Activated T-helper 1 cell treated with anti-CD3 and anti-CD28 coated beads, Interleukin-12 subunit alpha, Interleukin-12 subunit beta, Interleukin-2, Interleukin-4 antibody, amounts not matched to agents 30 ng/mL and 10 ng/mL and 1 ng/mL, durations not matched to agents 14 hours and 24 hours and 36 hours (primary cell): ENCODE measurements around the gene DRAXIN. TPM values are rescaled to one million over a fixed set of nuclear protein-coding genes. Genes with fewer than 3 reads are reported as not detected.
A peak's percentile ranks its signal among the peaks of the same experiment; 100 is the strongest.

Experiments
- DNase-seq: peaks from one replicate; pipeline ENCODE4 v3.0.0; 2021; ENCODE audit warnings: low spot score
- H3K27ac Mint-ChIP-seq: one replicate; pipeline ENCODE4 v1.8.0; 2021; ENCODE audit warnings: mild to moderate bottlenecking, mixed read lengths
- H3K27me3 Mint-ChIP-seq: one replicate; pipeline ENCODE4 v1.8.0; 2022; ENCODE audit warnings: mild to moderate bottlenecking, moderate library complexity, mixed read lengths; ENCODE audit not compliant: insufficient read depth
- H3K36me3 Mint-ChIP-seq: one replicate; pipeline ENCODE4 v1.8.0; 2021; ENCODE audit warnings: low read depth, mixed read lengths
- H3K4me1 Mint-ChIP-seq: one replicate; pipeline ENCODE4 v1.8.0; 2021; ENCODE audit warnings: low read depth, mixed read lengths
- H3K4me3 Mint-ChIP-seq: one replicate; pipeline ENCODE4 v1.8.0; 2021; ENCODE audit warnings: mild to moderate bottlenecking, moderate library complexity, mixed read lengths
- H3K9me3 Mint-ChIP-seq: one replicate; pipeline ENCODE4 v1.8.0; 2021; ENCODE audit warnings: mixed read lengths
- intact Hi-C: fragments of 100-400 bp; cut with micrococcal nuclease; formaldehyde crosslinking; loops from one replicate; pipeline ENCODE4 v1.15.1; 2024
- total RNA-seq: library from RNA; stranded (reverse); gene quantifications from 2 replicates; pipeline ENCODE4 v1.2.3, GENCODE V29; 2022

The DRAXIN gene
- total RNA-seq, 1 donor from 2014 or later, result not detected

- Mint-ChIP-seq H3K4me1 (peaks cover 36% of the 10 kb centered on the region), H3K4me3 (no peak overlapping the region), H3K27me3 (peaks cover 3% of the 10 kb centered on the region), H3K36me3 (no peaks in the 10 kb centered on the region), H3K27ac (no peak overlapping the region), H3K9me3 (no peaks in the 10 kb centered on the region)
- DNase-seq, result no peak
- intact Hi-C loops, result loop anchor here (10.0 kb wide), 1 partner anchor 253 kb away; the partner anchor contains the start of gene DISP3
These were observed 36.8 kb downstream of the DRAXIN start for GRCh38 chr1:11728126-11728806.

- H3K4me3 Mint-ChIP-seq, result no peak overlapping the region
- no peaks in the 10 kb centered on the region for H3K36me3 Mint-ChIP-seq
- H3K9me3 Mint-ChIP-seq, result no peaks in the 10 kb centered on the region
- H3K27ac Mint-ChIP-seq, result no peak overlapping the region
- H3K27me3 Mint-ChIP-seq, result no peaks in the 10 kb centered on the region
- no peak for DNase-seq
- intact Hi-C loops, result loop anchor here (10.0 kb wide), 1 partner anchor 254 kb away; the partner anchor contains the start of gene DISP3
- peaks cover 40% of the 10 kb centered on the region for H3K4me1 Mint-ChIP-seq
These were observed 37.6 kb downstream of the DRAXIN start for GRCh38 chr1:11729155-11729497.

GRCh38 chr1:11729498-11730428, 38.3 kb downstream of the DRAXIN start:
- Mint-ChIP-seq H3K27me3 (no peaks in the 10 kb centered on the region), H3K36me3 (no peaks in the 10 kb centered on the region), H3K9me3 (no peaks in the 10 kb centered on the region), H3K27ac (peak overlapping the region; percentile 57), H3K4me1 (peaks cover 40% of the 10 kb centered on the region), H3K4me3 (peak overlapping the region; percentile 59)
- intact Hi-C loops, result loop anchor here (10.0 kb wide), 2 partner anchors 255 to 665 kb away; partner anchors contain the start of genes DISP3 and SRM
- DNase-seq, result no peak

GRCh38 chr1:11730429-11730891, 39.0 kb downstream of the DRAXIN start:
- Mint-ChIP-seq H3K36me3 (no peaks in the 10 kb centered on the region), H3K4me3 (peak overlapping the region; percentile 59), H3K27me3 (no peaks in the 10 kb centered on the region), H3K4me1 (peaks cover 39% of the 10 kb centered on the region), H3K27ac (peak overlapping the region; percentile 57), H3K9me3 (no peaks in the 10 kb centered on the region)
- DNase-seq, result peak; percentile 52
- intact Hi-C loops, result loop anchor here (10.0 kb wide), 1 partner anchor 666 kb away; the partner anchor contains the start of gene SRM

- Mint-ChIP-seq H3K27me3 (no peaks in the 10 kb centered on the region), H3K27ac (peak overlapping the region; percentile 84), H3K9me3 (no peaks in the 10 kb centered on the region), H3K4me1 (peaks cover 42% of the 10 kb centered on the region), H3K4me3 (peak overlapping the region; percentile 83), H3K36me3 (no peaks in the 10 kb centered on the region)
- no peak for DNase-seq
- intact Hi-C loops, result loop anchor here (10.0 kb wide), 1 partner anchor 667 kb away; the partner anchor contains the start of gene SRM
These were observed 40.3 kb downstream of the DRAXIN start for GRCh38 chr1:11731691-11732283.

- Mint-ChIP-seq H3K27me3 (no peaks in the 10 kb centered on the region), H3K4me3 (no peak overlapping the region), H3K36me3 (peaks cover 2% of the 10 kb centered on the region), H3K9me3 (no peaks in the 10 kb centered on the region), H3K27ac (no peak overlapping the region), H3K4me1 (peaks cover 53% of the 10 kb centered on the region)
- intact Hi-C loops, result loop anchor here (10.0 kb wide), 1 partner anchor 669 kb away; the partner anchor contains the start of gene SRM
- no peak for DNase-seq
These were observed 41.8 kb downstream of the DRAXIN start for GRCh38 chr1:11733306-11733705.

GRCh38 chr1:11735531-11735853, 44.0 kb downstream of the DRAXIN start:
- Mint-ChIP-seq H3K4me3 (peak overlapping the region; percentile 96), H3K27ac (no peak overlapping the region), H3K4me1 (peaks cover 63% of the 10 kb centered on the region), H3K36me3 (peaks cover 5% of the 10 kb centered on the region), H3K27me3 (no peaks in the 10 kb centered on the region), H3K9me3 (no peaks in the 10 kb centered on the region)
- no peak for DNase-seq
- intact Hi-C loops, result loop anchor here (5.0 to 10.0 kb wide), 2 partner anchors 473 to 671 kb away; partner anchors contain the start of genes MTOR and SRM

GRCh38 chr1:11735854-11736745, 44.6 kb downstream of the DRAXIN start, which contains the start of gene AGTRAP:
AGTRAP (plus strand) TSS chr1:11736136; CDS start chr1:11736209, 73 bp downstream.
- no peaks in the 10 kb centered on the region for H3K9me3 Mint-ChIP-seq
- H3K4me3 Mint-ChIP-seq, result peak within 1 kb of the TSS; percentile 96
- peaks cover 67% of the 10 kb centered on the region for H3K4me1 Mint-ChIP-seq
- H3K27ac Mint-ChIP-seq, result peak within 1 kb of the TSS; percentile 88
- peak; percentile 84 for DNase-seq
- peaks cover 5% of the 10 kb centered on the region for H3K36me3 Mint-ChIP-seq
- no peaks in the 10 kb centered on the region for H3K27me3 Mint-ChIP-seq
- intact Hi-C loops, result loop anchor here (1.0 to 10.0 kb wide), 6 partner anchors 55 to 671 kb away; partner anchors contain the start of genes CLCN6, FBXO2, FBXO44 and MAD2L2

GRCh38 chr1:11736746-11737639, 45.5 kb downstream of the DRAXIN start:
- peaks cover 68% of the 10 kb centered on the region for H3K4me1 Mint-ChIP-seq
- H3K9me3 Mint-ChIP-seq, result no peaks in the 10 kb centered on the region
- DNase-seq, result peak; percentile 38
- no peaks in the 10 kb centered on the region for H3K27me3 Mint-ChIP-seq
- peaks cover 5% of the 10 kb centered on the region for H3K36me3 Mint-ChIP-seq
- peak overlapping the region; percentile 96 for H3K4me3 Mint-ChIP-seq
- intact Hi-C loops, result loop anchor here (1.0 to 10.0 kb wide), 6 partner anchors 56 to 672 kb away; partner anchors contain the start of genes CLCN6, FBXO2, FBXO44 and MAD2L2
- peak overlapping the region; percentile 35 for H3K27ac Mint-ChIP-seq

- no peak overlapping the region for H3K27ac Mint-ChIP-seq
- H3K27me3 Mint-ChIP-seq, result no peaks in the 10 kb centered on the region
- H3K9me3 Mint-ChIP-seq, result no peaks in the 10 kb centered on the region
- H3K4me3 Mint-ChIP-seq, result no peak overlapping the region
- DNase-seq, result no peak
- peaks cover 5% of the 10 kb centered on the region for H3K36me3 Mint-ChIP-seq
- intact Hi-C loops, result loop anchor here (5.0 to 10.0 kb wide), 2 partner anchors 476 to 673 kb away; partner anchors contain the start of genes MTOR and SRM
- peaks cover 70% of the 10 kb centered on the region for H3K4me1 Mint-ChIP-seq
These were observed 46.6 kb downstream of the DRAXIN start for GRCh38 chr1:11738096-11738495.

- intact Hi-C loops, result loop anchor here (5.0 to 10.0 kb wide), 2 partner anchors 476 to 674 kb away; partner anchors contain the start of genes MTOR and SRM
- Mint-ChIP-seq H3K27ac (no peak overlapping the region), H3K4me1 (peaks cover 64% of the 10 kb centered on the region), H3K36me3 (peaks cover 5% of the 10 kb centered on the region), H3K4me3 (no peak overlapping the region), H3K27me3 (no peaks in the 10 kb centered on the region), H3K9me3 (no peaks in the 10 kb centered on the region)
- no peak for DNase-seq
These were observed 47.3 kb downstream of the DRAXIN start for GRCh38 chr1:11738783-11739182.
